DMS 273 treated with DMSO at 0.1 percent for 48 hours (cell line): Measurements from ENCODE around the gene SETDB2.
"Not testable (repeated sequence)": the region's sequence is repeated elsewhere in the genome, so short reads cannot be mapped to it uniquely, and the experiment has no call there.

Experiments
- DNase-seq: peaks from one replicate; lab custom pipeline; 2025; lab: John Stamatoyannopoulos, UW

The SETDB2 gene

DNA sequence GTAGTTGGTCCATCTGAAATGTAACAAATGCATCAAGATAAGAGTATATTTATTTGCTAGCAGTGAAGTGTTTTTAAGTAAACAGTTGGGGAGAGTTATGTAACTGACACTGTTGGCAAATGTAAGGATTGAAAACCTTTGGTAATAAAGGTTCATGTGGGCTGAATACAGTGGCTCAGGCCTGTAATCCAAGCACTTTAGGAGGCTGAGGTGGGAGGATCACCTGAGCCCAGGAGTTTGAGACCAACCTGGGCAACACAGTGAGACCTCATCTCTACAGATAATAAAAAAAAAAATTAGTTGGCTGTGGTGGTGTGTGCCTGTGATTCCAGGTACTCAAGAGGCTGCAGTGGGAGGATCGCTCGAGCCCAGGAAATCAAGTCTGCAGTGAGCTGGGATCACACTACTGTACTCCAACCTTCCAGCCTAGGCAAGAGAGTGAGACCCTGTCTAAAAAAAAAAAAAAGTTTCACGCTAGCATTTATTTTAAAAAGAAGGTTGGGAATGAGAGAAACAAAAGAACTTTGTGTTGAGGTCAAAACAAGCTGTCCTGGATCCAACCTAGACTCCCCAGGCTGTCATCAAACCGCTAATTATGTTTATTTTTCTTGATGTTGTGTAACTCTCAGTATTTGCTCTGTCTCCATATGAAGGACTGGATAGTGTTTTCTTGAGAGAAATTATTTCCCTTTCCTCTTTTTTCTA lies 20.7 kb downstream of the SETDB2 start:
- no peak for DNase-seq

DNA sequence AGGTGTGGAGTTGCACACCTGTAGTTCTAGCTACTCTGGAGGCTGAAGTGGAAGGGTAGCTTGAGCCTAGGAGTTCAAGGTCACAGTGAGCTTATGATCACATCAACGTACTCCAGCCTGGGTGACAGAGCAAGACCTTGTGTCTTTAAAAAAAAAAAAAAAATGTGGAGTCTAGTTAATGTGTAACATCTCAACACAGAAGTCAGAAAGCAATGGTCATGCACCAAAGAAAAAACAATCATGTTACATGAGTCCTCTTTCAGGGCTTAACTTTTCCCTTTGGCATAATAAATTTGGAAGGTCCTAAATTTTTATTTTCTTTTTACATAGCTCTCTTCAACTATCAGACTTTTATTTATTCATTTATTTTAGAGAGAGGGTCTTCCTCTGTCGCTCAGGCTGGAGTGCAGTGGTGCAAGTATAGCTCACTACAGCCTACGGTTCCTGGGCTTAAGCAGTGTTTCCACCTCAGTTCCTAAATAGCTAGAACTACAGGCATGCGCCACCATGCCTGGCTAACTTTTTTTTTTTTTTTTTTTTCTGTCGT lies 22.3 kb downstream of the SETDB2 start:
- no peak for DNase-seq

DNA sequence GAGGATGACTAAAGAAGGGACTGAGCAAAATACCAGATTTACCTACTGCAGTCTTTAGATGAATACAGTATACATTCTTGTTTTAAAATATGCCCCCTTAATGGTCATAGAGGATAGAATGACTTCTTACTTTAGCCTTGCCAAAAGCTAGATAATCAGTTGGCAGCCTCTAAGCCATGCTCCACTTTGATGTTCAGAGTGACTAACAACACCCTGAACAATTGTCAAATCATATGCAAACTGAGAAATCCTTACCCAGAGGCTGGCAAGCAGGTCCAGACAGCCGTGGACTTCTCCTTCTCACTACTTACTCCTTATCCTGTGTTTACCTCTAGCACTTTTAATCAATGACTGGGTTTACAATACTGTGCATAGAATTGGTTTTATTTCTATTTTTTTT lies 28.1 kb downstream of the SETDB2 start:
- DNase-seq, result no peak

DNA sequence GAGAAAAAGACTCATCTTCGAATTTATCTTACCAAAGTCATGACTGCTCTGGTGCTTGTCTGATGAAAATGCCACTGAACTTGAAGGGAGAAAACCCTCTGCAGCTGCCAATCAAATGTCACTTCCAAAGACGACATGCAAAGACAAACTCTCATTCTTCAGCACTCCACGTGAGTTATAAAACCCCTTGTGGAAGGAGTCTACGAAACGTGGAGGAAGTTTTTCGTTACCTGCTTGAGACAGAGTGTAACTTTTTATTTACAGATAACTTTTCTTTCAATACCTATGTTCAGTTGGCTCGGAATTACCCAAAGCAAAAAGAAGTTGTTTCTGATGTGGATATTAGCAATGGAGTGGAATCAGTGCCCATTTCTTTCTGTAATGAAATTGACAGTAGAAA lies 32.5 kb downstream of the SETDB2 start:
- no peak for DNase-seq

DNA sequence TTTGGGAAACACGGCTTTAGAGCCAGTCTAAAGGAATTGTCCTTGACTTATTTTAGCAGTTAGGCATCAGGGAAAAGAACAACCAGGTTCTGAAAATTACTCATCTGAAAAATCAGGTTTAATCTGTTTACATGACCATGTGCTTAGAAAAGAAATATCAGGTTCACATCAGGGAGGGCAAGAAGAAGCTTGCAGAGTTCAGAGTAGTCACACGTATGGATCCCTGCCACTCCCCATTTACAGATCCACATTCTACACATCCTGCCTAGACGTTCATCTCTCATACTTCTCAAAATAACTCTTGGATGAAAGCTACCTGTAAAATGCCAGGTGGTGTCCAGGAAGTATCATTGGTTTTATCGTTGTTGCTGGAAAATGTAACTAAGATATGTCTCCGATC lies 37.7 kb downstream of the SETDB2 start:
- DNase-seq, result no peak

DNA sequence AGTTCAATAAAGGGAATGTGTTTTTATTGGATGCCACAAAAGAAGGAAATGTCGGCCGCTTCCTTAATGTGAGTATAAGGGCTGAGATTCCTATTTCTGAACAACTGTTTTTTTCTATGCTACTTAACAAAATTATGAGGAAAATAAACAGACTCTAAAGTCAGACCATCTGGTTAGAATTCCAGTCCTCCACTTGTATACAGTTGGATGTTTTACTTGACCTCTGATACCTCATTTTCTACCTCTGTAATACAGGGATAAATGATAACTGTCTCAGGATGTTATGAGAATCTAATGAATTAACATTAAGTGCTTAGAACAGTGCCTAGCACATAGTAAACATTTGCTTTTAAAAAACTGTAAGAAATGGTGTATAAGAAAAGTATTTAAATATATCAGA lies 44.5 kb downstream of the SETDB2 start:
- no peak for DNase-seq

DNA sequence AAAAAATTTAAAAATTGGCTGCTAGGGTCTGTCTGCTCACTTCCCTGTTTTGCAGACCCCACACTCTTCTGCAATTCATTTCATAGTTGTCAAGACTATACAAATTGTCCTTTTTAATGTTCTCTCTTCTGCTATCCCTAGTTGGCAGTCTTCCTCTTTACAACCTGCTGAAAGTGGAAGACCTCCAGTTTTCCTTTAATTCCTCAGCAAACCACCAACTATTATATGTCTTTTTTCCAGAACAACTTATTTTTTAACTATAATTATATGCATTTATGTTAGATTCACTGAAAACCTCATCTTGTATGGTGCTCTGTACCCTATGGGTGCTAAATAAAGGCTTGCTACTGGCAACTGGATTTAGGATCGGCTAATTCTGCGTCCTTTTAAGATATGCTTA lies 50.6 kb downstream of the SETDB2 start:
- DNase-seq, result no peak

DNA sequence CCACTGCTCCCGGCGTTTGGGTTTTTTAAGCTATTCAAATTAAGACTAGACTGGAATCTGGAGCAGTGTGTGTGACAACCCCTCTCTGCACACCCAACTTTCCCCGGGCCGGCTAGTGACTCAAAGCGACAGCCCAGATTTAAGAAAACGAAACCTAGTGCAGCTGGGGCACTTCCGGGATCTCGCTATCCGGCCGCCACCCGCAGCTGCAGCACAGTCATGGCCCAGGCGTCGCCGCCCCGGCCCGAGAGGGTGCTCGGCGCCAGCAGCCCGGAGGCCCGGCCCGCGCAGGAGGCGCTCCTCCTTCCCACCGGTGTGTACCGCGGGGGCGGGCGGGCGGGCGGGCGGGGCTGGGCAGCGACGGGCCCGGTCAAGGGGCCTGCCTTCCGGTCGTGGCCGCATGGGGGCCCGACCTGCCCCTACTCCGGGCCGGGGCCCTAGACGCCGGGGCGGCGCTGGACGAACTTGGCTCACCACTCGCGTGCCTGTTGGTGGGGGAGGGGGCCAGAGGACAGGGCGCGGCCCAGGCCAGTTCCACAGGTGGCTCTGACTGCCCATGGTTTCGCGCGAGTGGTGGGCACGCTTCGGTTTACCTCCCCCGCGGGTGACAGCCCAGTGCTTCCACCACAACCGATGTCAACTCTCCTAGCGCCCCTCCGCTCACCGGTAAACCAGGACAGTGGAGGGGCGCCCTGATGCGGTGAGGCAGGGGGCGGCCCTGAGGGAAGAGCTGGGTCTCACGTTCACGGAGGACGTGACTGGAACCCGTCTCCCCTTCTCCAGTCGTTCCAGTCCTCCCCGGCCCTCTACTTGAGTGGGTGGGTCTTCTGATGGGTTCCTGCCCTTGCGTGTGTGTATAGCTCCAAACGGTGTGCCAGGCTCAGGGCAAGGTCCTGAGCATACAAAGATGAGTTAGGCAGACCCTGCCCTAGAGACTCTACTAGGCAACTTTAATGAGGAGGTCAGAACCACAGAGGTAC lies 52.0 kb downstream of the SETDB2 start, which contains the start of gene PHF11:
Gene PHF11 (plus strand): TSS at position 171 of the 980 bp plus-strand sequence. CDS start 49 bp downstream, at position 220.
- no peak for DNase-seq

DNA sequence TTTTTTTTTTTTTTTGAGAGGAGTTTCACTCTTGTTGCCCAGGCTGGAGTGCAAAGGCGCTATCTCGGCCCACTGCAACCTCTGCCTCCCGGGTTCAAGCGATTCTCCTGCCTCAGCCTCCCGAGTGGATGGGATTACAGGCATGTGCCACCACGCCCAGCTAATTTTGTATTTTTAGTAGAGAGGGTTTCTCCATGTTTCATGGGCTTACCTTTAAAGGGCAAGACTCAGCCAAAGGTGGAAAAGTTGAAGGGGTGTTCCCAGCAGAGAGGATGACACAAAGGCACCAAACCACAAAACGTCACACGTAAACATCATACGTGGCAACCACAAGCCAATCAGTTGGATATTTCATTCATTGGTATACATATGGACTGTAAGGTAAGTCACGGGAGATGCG lies 52.8 kb downstream of the SETDB2 start:
- DNase-seq, result not testable (repeated sequence)

DNA sequence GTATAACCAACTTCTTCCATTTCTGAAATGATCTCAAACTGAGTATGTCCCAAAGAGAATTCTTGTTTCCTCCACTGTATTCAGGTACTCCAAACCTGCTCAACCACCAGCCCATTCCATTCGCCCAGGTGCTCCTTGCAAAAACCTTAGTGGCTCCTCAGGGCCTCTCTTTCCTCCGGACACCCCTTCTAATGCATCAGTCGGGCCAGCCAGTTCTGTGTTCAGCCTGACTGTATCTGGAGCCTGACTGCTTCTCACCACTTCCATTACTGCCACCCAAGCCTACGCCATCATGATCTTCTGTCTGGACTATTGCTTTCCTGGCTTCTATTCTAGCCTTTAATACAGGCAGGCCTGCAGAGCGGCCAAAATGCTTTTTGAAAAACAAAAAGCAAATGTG lies 53.2 kb downstream of the SETDB2 start:
- no peak for DNase-seq

DNA sequence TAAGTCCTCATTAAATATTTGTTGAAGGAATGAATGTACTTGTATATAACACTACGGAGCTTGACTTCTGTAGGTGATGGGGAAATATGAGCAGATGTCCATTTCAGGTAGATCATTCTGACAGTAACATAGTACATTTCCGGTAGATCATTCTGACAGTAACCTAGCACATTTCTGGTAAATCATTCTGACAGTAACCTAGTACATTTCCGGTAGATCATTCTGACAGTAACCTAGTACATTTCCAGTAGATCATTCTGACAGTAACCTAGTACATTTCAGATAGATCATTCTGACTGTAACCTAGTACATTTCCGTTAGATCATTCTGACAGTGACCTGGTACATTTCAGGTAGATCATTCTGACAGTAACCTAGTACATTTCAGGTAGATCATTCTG lies 54.1 kb downstream of the SETDB2 start:
- no peak for DNase-seq

DNA sequence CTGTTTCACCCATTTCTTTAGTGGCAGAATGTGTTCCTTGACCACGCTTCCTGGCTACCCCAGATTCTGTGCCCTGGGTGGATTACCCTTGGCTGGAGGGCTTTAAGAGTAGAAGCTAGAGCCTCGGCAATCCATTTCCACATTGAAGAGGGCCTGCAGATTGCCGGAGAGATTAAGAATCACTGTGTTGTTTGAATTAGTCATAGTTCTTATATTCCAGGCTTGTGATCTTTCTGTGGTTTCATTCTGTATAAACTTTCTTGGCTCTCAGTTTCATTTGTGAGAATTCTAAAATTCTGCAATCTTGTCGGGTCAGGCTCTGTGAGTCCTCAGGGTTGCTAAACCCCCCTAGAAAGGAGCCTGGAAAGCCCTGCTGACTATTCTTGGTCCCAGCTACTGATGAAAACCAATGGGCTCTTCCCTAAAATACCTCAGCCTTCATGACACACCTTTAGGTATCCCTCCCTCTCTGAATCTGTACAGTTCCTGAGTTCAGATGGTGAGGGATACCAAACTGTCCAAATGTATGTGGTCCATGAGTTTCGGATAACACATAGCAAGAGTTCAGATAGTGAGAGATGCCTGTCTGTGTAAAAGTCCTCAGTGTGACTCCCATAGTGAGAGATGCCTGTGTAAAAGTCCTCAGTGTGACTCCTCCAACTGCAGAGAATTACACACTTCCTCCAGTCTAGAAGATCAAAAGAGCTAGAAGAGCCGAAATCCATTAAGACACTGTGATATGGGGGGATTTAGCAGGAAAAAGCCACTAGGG lies 56.0 kb downstream of the SETDB2 start:
- no peak for DNase-seq

DNA sequence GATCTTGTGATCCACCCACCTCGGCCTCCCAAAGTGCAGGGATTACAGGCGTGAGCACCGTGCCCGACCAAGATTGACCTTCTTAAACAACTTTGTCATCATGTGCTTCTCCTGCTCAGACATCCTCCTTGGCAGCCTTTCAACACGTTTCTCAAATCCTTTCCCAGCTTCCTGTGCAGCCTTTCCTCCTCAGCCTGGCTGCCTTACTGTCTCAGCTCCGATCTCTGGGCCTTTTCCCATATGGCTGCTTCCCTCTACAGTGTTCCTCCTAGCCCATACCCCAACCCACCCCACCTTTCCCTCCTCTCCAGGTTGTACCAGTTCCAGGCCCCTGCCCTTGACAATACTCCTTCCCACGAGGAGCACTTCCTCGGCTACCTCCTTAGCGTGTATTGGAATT lies 58.9 kb downstream of the SETDB2 start:
- no peak for DNase-seq

DNA sequence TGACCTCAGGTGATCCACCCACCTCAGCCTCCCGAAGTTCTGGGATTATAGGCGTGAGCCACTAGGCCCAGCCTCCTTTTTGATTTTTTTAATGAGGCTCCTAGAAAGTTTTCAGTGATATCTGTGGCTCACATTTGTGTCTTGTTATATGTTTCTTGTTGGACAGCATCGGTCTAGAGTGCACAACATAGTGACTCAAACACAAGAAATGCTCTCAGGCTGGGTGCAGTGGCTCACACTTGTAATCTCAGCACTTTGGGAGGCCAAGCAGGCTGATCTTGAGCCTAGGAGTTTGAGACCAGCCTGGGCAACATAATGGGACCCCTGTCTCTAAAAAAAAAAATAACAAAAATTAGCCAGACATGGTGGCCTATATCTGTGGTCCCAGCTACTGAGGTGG lies 59.9 kb downstream of the SETDB2 start:
- no peak for DNase-seq

DNA sequence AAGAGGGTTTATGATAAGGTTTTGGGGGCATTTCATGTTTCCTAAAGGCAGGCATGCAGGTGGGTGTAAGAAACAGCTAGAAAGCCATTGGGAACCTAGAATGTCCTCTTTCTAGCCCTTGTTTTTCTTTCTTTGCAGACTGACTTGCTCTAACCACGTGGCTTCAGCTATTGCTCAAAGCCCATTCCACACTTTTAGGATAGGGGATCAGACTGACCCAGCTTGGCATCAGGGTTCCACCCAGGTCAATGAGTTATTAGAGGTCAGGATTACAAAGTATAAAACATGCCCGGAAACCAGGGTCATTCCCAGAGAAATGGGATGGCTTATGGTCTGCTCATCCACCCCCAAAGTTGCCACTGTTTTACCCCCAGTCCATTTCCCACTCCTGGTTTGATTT lies 68.5 kb downstream of the SETDB2 start:
- DNase-seq, result no peak

DNA sequence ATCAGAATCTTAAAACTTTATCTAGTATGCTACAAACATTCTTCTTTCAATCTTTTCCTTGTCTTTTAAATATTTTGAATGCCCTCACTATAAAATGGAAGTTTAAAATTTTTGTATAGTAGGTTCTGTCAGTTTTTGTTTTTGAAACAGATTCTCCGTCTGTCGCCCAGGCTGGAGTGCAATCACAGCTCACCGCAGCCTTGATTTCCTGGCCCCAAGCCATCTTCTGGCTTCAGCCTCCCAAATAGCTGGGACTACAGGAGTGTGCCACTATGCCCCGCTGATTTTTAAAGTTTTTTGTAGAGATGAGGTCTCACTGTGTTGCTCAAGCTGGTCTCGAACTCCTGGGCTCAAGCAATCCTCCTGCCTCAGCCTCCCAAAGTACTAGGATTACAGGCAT lies 72.4 kb downstream of the SETDB2 start:
- no peak for DNase-seq

DNA sequence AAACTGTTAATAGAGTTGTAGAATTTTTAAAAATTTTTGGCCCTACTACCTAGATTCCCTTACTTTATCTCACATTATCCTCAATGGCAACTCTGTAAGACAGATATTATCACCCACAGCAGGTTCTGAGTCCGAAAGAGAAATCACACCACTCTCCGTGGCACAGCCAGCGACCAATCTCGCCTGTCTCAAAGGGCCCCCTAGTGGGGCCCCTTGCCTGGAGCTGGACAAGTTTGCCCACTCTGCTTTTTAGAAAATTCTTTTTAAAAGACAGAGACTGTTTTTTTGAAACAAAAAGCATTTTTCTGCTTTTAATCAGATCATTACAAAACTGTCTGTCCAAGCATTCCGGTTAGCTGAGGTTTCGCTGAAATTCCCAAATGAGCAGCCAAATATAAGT lies 73.4 kb downstream of the SETDB2 start:
- no peak for DNase-seq

DNA sequence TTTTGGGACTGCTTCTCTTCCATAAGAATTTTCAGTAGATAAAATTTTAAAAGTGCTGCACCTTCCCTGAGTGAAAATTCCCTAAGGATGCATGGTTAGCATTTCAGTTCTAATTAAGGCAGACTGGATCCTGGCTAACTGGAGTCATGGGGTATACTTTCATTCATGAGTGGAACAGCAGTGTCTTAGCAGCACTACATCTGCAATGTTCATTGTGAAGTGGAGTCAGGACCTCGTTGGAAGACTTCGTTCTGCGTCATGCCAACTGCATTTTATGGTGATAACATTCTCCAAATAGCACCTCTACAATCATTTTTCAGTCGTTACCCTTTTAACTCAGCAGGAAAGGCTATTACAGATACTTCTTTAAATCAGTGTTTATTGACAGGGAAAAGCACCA lies 77.2 kb downstream of the SETDB2 start:
- DNase-seq, result no peak

DNA sequence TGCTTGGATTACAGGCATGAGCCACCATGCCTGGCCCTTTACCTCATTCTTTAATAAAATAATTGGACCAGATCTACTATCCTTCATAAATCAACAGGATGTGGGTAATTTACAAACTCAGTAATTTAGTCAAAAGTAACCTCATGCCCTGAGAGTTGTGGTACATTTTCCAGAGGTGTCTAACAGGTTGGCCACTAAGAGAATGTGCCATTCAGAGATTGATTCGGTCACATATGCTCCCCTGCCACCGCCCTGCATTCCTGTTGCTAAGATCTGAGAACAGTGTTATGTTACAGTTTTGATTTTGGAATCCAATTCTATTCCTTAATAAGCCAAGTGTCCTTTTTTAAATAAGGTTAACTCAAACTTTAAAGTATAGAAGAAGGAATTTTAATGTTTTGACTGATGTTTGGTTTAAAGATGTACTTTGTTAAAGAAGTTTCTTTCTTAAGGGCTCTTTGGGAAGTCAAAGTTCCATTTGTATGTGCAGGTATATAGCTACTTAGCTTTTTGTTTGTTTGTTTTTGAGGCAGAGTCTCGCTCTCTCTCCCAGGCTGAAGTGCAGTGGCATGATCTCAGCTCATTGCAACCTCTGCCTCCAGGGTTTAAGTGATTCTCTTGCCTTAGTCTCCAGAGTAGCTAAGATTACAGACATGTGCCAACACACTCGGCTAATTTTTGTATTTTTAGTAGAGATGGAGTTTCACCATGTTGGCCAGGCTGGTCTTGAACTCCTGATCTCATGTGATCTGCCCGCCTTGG lies 80.8 kb downstream of the SETDB2 start:
- no peak for DNase-seq

DNA sequence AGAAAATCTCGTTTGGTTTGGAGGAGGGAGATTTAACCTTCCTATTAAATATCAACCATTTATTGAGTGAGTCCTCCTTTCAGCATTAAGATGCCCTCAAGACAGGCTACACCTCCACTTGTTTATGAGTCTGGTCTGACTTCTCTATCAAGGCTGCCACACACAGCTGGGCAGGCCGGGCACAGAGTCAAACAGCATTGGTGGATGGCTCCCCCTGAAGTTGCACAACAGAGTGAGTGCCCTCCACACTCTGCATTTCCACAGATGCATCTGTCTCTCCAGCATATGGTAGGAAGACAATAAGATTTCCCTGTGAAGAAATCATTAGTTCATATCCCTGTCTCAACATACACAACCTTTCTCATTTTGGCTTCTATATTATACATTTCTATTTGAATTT lies 83.0 kb downstream of the SETDB2 start:
- DNase-seq, result no peak

DNA sequence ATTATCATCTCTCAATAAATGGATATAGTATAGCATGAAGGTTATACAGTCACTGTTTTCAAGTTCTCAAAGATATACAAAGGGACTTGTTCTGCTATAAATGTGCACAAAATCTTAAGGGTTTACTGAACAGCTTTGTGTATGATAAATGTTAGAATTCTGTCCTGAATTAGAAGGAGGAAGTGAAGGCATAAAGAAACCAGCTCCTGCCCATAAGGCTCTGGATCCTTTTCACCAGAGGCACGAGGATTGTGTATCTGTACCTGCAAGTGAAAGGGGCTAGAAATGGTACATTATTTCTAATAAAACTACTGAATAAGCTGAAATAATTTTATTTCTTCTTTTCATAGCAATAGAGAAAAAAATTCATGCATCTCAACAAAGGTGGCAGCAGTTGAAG lies 84.1 kb downstream of the SETDB2 start:
- DNase-seq, result no peak
